Inferior parietal cortex (tissue), 1 donor: ENCODE measurements around the gene RELT.

Experiments
- DNase-seq: peaks from one replicate; pipeline ENCODE4 v3.0.0-alpha.2; 2016; ENCODE audit errors: extremely low spot score

The RELT gene

GRCh38 chr11:73376160-73376802, at the start of gene RELT:
Gene RELT (plus strand): TSS chr11:73376399. CDS start chr11:73389137, 12,738 bp downstream.
- peak; percentile 81 for DNase-seq

- no peak for DNase-seq
These were observed 49.0 kb upstream of the RELT start for GRCh38 chr11:73326929-73327811.

- no peak for DNase-seq
These were observed 48.3 kb upstream of the RELT start for GRCh38 chr11:73327812-73328364.

GRCh38 chr11:73330569-73331093, 45.6 kb upstream of the RELT start:
- DNase-seq = no peak

- no peak for DNase-seq
These were observed 44.9 kb upstream of the RELT start for GRCh38 chr11:73331138-73331916.

GRCh38 chr11:73333173-73333572, 43.0 kb upstream of the RELT start:
- no peak for DNase-seq

GRCh38 chr11:73333640-73334383, 42.4 kb upstream of the RELT start:
- no peak for DNase-seq

- DNase-seq = no peak
These were observed 41.6 kb upstream of the RELT start for GRCh38 chr11:73334384-73335203.

- DNase-seq = peak; percentile 96
These were observed 40.8 kb upstream of the RELT start for GRCh38 chr11:73335204-73335923.

GRCh38 chr11:73337846-73338245, 38.4 kb upstream of the RELT start:
- DNase-seq = no peak

- no peak for DNase-seq
These were observed 37.9 kb upstream of the RELT start for GRCh38 chr11:73338279-73338678.

GRCh38 chr11:73340164-73340563, 36.0 kb upstream of the RELT start:
- no peak for DNase-seq

- DNase-seq = no peak
These were observed 33.6 kb upstream of the RELT start for GRCh38 chr11:73342633-73343032.

GRCh38 chr11:73343076-73343873, 32.9 kb upstream of the RELT start:
- DNase-seq = no peak

GRCh38 chr11:73344191-73344607, 32.0 kb upstream of the RELT start:
- DNase-seq = no peak

- DNase-seq = no peak
These were observed 30.6 kb upstream of the RELT start for GRCh38 chr11:73345481-73346160.

- DNase-seq = no peak
These were observed 29.8 kb upstream of the RELT start for GRCh38 chr11:73346186-73346935.
